K562 (cell line): ENCODE measurements around the gene SLC28A1. TPM values are rescaled to one million over a fixed set of nuclear protein-coding genes. Genes with fewer than 3 reads are reported as not detected.
A peak's percentile ranks its signal among the peaks of the same experiment; 100 is the strongest.

Experiments used
- BHLHE40 ChIP-seq: IDR thresholded peaks from 2 replicates; pipeline ENCODE4 v1.6.1; 2011; ENCODE audit warnings: low read length, improper control_type of control experiment
- HNRNPLL ChIP-seq: fragments of 200-400 bp; formaldehyde crosslinking; IDR thresholded peaks from 2 replicates; pipeline ENCODE4 v1.6.1; 2017; ENCODE audit warnings: low read length, low read depth, mild to moderate bottlenecking; ENCODE audit not compliant: poor library complexity, severe bottlenecking
- MCM5 ChIP-seq: fragments of 450-650 bp; IDR thresholded peaks from 2 replicates; pipeline ENCODE4 v1.6.1; 2016; ENCODE audit warnings: low read depth
- NCOA6 ChIP-seq: fragments of 450-650 bp; IDR thresholded peaks from 2 replicates; pipeline ENCODE4 v1.6.1; 2017; ENCODE audit warnings: mild to moderate bottlenecking
- NR3C1 ChIP-seq: sonication (generic); formaldehyde crosslinking; IDR thresholded peaks from 2 replicates; pipeline ENCODE4 v1.8.1; 2022; ENCODE audit warnings: missing genetic modification reagents
- TAF15 ChIP-seq: fragments of 200-400 bp; formaldehyde crosslinking; IDR thresholded peaks from 2 replicates; pipeline ENCODE4 v1.6.1; 2017; ENCODE audit warnings: mild to moderate bottlenecking, low read depth, low read length, moderate library complexity
- ZNF174 ChIP-seq: fragments of 250-450 bp; sonication (Bioruptor Pico); IDR thresholded peaks from 2 replicates; pipeline ENCODE4 v1.4.0; 2020; ENCODE audit warnings: mild to moderate bottlenecking
- ZNF23 ChIP-seq: fragments of 250-450 bp; sonication (Bioruptor Pico); IDR thresholded peaks from 2 replicates; pipeline ENCODE4 v1.4.0; 2020; ENCODE audit warnings: mild to moderate bottlenecking
- polyA plus RNA-seq, 8 experiments: library from polyadenylated mRNA; depleted of rRNA in 4 of 8; stranded (reverse) in 5 of 8; unstranded in 3 of 8; fragments of >200 nt; fragmentation: Nextera tagmentation in 2 of 8; fragmentation: Illumina TruSeq in 1 of 8; extraction: Ambion mirVana in 2 of 8; extraction: Trizol in 1 of 8; gene quantifications; 2 replicates each; pipeline versions ENCODE4 v1.2.1 to v1.2.3, GENCODE V29; 2011 to 2014; ENCODE audit warnings: inconsistent platforms in 1 of 8, missing spikeins in 1 of 8
- total RNA-seq, 7 experiments: library from RNA; depleted of rRNA in 6 of 7; stranded (reverse); fragments of >200 nt in 6 of 7; fragmentation: Illumina TruSeq in 2 of 7; extraction: Trizol in 2 of 7; gene quantifications; 2 replicates each; pipeline versions ENCODE4 v1.2.1 to v1.2.3, GENCODE V29; 2011 to 2021; ENCODE audit warnings: low replicate concordance in 1 of 7
- TF ChIP-seq, protein P1 (sequence below): fragments of 450-650 bp; IDR thresholded peaks from 2 replicates; pipeline ENCODE4 v1.6.1; 2018; ENCODE audit not compliant: partially characterized antibody
- TF ChIP-seq, protein P2 (sequence below): sonication (generic); formaldehyde crosslinking; IDR thresholded peaks from 2 replicates; pipeline ENCODE4 v1.8.1; 2023; ENCODE audit warnings: mild to moderate bottlenecking, missing genetic modification reagents

Gene SLC28A1
- total and polyA plus RNA-seq, 9 of the 15 experiments (the other 6 are each of a cell fraction or from before 2014, with no cell fraction given), result 0.04 TPM; not detected in 8

DNA sequence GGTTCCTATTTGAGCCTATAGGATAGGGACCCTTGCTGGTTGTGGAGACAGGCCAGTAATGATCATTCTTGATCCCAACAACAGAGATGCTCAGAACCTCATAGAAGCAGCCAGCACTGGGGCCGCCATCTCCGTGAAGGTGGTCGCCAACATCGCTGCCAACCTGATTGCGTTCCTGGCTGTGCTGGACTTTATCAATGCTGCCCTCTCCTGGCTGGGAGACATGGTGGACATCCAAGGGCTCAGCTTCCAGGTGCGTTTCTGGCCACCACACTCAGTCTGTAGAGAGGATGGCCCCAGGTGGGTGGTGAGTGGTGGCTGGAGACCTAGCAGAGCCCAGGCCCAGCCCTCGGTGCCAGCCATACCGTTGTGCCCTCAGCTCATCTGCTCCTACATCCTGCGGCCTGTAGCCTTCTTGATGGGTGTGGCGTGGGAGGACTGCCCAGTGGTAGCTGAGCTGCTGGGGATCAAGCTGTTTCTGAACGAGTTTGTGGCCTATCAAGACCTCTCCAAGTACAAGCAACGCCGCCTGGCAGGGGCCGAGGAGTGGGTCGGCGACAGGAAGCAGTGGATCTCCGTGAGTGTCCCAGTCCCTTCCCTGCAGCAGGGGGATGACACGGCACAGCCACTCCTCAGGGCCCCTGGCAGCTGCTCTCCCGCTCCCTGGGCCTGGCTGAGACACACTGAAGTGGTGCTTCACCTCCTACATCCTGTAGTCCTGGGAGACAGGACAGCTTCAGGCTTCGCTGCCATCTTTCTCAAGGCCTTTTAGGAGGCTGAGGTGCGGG lies 50.7 kb downstream of the SLC28A1 start (continued):
- TF ChIP-seq, protein P1, sequence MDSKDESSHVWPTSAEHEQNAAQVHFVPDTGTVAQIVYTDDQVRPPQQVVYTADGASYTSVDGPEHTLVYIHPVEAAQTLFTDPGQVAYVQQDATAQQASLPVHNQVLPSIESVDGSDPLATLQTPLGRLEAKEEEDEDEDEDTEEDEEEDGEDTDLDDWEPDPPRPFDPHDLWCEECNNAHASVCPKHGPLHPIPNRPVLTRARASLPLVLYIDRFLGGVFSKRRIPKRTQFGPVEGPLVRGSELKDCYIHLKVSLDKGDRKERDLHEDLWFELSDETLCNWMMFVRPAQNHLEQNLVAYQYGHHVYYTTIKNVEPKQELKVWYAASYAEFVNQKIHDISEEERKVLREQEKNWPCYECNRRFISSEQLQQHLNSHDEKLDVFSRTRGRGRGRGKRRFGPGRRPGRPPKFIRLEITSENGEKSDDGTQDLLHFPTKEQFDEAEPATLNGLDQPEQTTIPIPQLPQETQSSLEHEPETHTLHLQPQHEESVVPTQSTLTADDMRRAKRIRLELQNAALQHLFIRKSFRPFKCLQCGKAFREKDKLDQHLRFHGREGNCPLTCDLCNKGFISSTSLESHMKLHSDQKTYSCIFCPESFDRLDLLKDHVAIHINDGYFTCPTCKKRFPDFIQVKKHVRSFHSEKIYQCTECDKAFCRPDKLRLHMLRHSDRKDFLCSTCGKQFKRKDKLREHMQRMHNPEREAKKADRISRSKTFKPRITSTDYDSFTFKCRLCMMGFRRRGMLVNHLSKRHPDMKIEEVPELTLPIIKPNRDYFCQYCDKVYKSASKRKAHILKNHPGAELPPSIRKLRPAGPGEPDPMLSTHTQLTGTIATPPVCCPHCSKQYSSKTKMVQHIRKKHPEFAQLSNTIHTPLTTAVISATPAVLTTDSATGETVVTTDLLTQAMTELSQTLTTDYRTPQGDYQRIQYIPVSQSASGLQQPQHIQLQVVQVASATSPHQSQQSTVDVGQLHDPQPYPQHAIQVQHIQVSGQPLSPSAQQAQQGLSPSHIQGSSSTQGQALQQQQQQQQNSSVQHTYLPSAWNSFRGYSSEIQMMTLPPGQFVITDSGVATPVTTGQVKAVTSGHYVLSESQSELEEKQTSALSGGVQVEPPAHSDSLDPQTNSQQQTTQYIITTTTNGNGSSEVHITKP, result no peak
- TF ChIP-seq NR3C1 (CRISPR knock-in tag) (no peak), TAF15 (no peak), ZNF23 (CRISPR knock-in tag) (no peak), HNRNPLL (no peak), ZNF174 (CRISPR knock-in tag) (no peak), BHLHE40 (no peak), NCOA6 (no peak), MCM5 (no peak)
- TF ChIP-seq, protein P2, sequence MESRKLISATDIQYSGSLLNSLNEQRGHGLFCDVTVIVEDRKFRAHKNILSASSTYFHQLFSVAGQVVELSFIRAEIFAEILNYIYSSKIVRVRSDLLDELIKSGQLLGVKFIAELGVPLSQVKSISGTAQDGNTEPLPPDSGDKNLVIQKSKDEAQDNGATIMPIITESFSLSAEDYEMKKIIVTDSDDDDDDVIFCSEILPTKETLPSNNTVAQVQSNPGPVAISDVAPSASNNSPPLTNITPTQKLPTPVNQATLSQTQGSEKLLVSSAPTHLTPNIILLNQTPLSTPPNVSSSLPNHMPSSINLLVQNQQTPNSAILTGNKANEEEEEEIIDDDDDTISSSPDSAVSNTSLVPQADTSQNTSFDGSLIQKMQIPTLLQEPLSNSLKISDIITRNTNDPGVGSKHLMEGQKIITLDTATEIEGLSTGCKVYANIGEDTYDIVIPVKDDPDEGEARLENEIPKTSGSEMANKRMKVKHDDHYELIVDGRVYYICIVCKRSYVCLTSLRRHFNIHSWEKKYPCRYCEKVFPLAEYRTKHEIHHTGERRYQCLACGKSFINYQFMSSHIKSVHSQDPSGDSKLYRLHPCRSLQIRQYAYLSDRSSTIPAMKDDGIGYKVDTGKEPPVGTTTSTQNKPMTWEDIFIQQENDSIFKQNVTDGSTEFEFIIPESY, result peak; percentile 88
